Measurements from ENCODE around the gene ZFC3H1. TPM values are rescaled to one million over a fixed set of nuclear protein-coding genes. Genes with fewer than 3 reads are reported as not detected.
A peak's percentile ranks its signal among the peaks of the same experiment; 100 is the strongest.

The ZFC3H1 gene
- total and polyA plus RNA-seq, 9 of the 15 experiments (the other 6 are each of a cell fraction or from before 2014, with no cell fraction given), result 14.8 to 80.5 (median 22.1) TPM

GRCh38 chr12:71567537-71567936 lies 96.1 kb downstream of the ZFC3H1 start (continued):
- no peak for TF ChIP-seq PRDM10 (IDR thresholded peaks at IDR 0.05; ENCODE audit: partially characterized antibody)
- no peak for TF ChIP-seq TCF15 (CRISPR knock-in tag; IDR thresholded peaks at IDR 0.05)
- peak; percentile 45; the same call in 1 of the 2 replicates for TF ChIP-seq CREM (IDR thresholded peaks at IDR 0.05; ENCODE audit: low read depth)
- no peak for TF ChIP-seq ZNF57 (CRISPR knock-in tag; IDR thresholded peaks at IDR 0.05)
- TF ChIP-seq, protein P1, sequence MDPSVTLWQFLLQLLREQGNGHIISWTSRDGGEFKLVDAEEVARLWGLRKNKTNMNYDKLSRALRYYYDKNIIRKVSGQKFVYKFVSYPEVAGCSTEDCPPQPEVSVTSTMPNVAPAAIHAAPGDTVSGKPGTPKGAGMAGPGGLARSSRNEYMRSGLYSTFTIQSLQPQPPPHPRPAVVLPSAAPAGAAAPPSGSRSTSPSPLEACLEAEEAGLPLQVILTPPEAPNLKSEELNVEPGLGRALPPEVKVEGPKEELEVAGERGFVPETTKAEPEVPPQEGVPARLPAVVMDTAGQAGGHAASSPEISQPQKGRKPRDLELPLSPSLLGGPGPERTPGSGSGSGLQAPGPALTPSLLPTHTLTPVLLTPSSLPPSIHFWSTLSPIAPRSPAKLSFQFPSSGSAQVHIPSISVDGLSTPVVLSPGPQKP (CRISPR knock-in tag; IDR thresholded peaks at IDR 0.05), result no peak
- no peak for TF ChIP-seq L3MBTL2 (IDR thresholded peaks at IDR 0.05)
- TF ChIP-seq ZNF12 (CRISPR knock-in tag; IDR thresholded peaks at IDR 0.05), result no peak
- no peak for TF ChIP-seq TRIM24 (IDR thresholded peaks at IDR 0.05)
- no peak for TF ChIP-seq EHMT2 (IDR thresholded peaks at IDR 0.05)
- TF ChIP-seq, protein P2, sequence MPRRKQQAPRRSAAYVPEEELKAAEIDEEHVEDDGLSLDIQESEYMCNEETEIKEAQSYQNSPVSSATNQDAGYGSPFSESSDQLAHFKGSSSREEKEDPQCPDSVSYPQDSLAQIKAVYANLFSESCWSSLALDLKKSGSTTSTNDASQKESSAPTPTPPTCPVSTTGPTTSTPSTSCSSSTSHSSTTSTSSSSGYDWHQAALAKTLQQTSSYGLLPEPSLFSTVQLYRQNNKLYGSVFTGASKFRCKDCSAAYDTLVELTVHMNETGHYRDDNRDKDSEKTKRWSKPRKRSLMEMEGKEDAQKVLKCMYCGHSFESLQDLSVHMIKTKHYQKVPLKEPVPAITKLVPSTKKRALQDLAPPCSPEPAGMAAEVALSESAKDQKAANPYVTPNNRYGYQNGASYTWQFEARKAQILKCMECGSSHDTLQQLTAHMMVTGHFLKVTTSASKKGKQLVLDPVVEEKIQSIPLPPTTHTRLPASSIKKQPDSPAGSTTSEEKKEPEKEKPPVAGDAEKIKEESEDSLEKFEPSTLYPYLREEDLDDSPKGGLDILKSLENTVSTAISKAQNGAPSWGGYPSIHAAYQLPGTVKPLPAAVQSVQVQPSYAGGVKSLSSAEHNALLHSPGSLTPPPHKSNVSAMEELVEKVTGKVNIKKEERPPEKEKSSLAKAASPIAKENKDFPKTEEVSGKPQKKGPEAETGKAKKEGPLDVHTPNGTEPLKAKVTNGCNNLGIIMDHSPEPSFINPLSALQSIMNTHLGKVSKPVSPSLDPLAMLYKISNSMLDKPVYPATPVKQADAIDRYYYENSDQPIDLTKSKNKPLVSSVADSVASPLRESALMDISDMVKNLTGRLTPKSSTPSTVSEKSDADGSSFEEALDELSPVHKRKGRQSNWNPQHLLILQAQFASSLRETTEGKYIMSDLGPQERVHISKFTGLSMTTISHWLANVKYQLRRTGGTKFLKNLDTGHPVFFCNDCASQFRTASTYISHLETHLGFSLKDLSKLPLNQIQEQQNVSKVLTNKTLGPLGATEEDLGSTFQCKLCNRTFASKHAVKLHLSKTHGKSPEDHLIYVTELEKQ (CRISPR knock-in tag; IDR thresholded peaks at IDR 0.05), result no peak
- no peak for TF ChIP-seq PCBP1 (IDR thresholded peaks at IDR 0.05; ENCODE audit: low read depth, low read length, poor library complexity, severe bottlenecking)
- TF ChIP-seq ATF1 (CRISPR knock-in tag; IDR thresholded peaks at IDR 0.05), result no peak
- TF ChIP-seq ATF1 (tag; IDR thresholded peaks at IDR 0.05), result no peak
- TF ChIP-seq ZNF324 (CRISPR knock-in tag; IDR thresholded peaks at IDR 0.05), result no peak
- TF ChIP-seq ZNF431 (CRISPR knock-in tag; IDR thresholded peaks at IDR 0.05), result no peak
- no peak for TF ChIP-seq SUPT5H (IDR thresholded peaks at IDR 0.05)

Data from K562 (cell line).